Nephron (organoid): ENCODE data around the gene DGKI.

ENCODE experiments used
- H3K27ac Mint-ChIP-seq, 3 experiments: 2 replicates each; pipeline ENCODE4 v1.8.0; 2020; ENCODE audit warnings: mixed read lengths in 3 of 3, mild to moderate bottlenecking in 2 of 3, moderate library complexity in 1 of 3
- H3K27me3 Mint-ChIP-seq: 2 replicates; pipeline ENCODE4 v1.8.0; 2021; ENCODE audit warnings: low read depth, mild to moderate bottlenecking, moderate library complexity, mixed read lengths
- H3K36me3 Mint-ChIP-seq: 2 replicates; pipeline ENCODE4 v1.8.0; 2020; ENCODE audit warnings: low read depth, mixed read lengths
- H3K4me1 Mint-ChIP-seq: 2 replicates; pipeline ENCODE4 v1.8.0; 2020; ENCODE audit warnings: mixed read lengths
- H3K4me3 Mint-ChIP-seq, 3 experiments: 2 replicates each; pipeline ENCODE4 v1.8.0; 2020; ENCODE audit warnings: mild to moderate bottlenecking in 3 of 3, mixed read lengths in 3 of 3, moderate library complexity in 2 of 3
- H3K9me3 Mint-ChIP-seq: 2 replicates; pipeline ENCODE4 v1.8.0; 2020; ENCODE audit warnings: mixed read lengths
- TF ChIP-seq, protein P1 (sequence below), 3 experiments: fragments of 200-600 bp; sonication (generic); IDR thresholded peaks; one replicate each; pipeline ENCODE4 v1.5.0; 2021; ENCODE audit warnings: antibody characterized with exemption in 3 of 3; ENCODE audit not compliant: unreplicated experiment in 3 of 3

DGKI gene

DNA sequence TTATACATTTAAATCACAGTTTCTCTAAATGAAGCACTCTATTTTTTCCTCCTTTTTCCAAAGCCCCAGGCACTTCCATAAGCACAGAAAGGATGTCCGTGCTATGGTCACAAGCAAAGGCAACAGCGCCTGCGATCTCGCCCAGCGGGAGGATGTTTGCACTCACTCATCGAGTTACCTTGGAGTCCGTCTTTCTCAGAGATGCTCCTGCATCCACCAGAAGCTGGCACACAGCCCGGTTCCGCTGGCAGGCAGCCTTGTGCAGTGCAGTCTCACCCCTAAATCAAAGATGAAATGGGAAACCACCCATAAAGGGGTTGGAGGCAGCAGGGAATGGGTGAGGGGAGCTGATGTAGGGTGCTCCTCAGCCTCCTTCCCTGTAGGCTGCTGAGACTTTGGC is 451.4 kb downstream of the DGKI start:
- peaks cover 3% of the 10 kb centered on the region for H3K27me3 Mint-ChIP-seq
- H3K9me3 Mint-ChIP-seq, result no peaks in the 10 kb centered on the region
- no peaks in the 10 kb centered on the region for H3K36me3 Mint-ChIP-seq
- no peak overlapping the region for H3K4me3 Mint-ChIP-seq
- TF ChIP-seq, protein P1, sequence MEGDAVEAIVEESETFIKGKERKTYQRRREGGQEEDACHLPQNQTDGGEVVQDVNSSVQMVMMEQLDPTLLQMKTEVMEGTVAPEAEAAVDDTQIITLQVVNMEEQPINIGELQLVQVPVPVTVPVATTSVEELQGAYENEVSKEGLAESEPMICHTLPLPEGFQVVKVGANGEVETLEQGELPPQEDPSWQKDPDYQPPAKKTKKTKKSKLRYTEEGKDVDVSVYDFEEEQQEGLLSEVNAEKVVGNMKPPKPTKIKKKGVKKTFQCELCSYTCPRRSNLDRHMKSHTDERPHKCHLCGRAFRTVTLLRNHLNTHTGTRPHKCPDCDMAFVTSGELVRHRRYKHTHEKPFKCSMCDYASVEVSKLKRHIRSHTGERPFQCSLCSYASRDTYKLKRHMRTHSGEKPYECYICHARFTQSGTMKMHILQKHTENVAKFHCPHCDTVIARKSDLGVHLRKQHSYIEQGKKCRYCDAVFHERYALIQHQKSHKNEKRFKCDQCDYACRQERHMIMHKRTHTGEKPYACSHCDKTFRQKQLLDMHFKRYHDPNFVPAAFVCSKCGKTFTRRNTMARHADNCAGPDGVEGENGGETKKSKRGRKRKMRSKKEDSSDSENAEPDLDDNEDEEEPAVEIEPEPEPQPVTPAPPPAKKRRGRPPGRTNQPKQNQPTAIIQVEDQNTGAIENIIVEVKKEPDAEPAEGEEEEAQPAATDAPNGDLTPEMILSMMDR (IDR thresholded peaks at IDR 0.05; ENCODE audit: unreplicated experiment in 3 of 3), result no peak
- peak overlapping the region in 2 of 3 experiments; percentile 39 to 65 for H3K27ac Mint-ChIP-seq
- peaks cover 11% of the 10 kb centered on the region for H3K4me1 Mint-ChIP-seq

DNA sequence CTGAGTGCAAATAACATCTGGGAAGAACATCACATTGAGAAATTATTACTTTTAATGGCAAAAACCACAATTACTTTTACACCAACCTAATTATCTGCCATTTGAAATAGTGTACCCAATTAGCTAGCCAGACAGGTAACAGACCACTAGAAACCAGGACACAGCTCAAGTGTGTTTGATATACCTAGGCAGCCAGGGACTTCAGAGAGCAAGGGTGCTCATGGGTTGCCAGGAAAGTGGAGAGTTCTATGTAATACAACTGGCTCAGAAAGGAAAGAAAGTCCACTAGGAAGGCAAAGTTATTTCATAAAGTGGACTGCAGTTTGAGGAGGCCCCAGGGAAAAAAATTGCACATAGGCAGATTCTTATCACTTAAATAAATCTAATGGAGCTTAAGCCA is 453.2 kb downstream of the DGKI start:
- H3K27ac Mint-ChIP-seq, result no peak overlapping the region
- no peaks in the 10 kb centered on the region for H3K36me3 Mint-ChIP-seq
- TF ChIP-seq, protein P1 (IDR thresholded peaks at IDR 0.05; ENCODE audit: unreplicated experiment in 3 of 3), result no peak
- H3K27me3 Mint-ChIP-seq, result peaks cover 3% of the 10 kb centered on the region
- no peaks in the 10 kb centered on the region for H3K9me3 Mint-ChIP-seq
- peaks cover 11% of the 10 kb centered on the region for H3K4me1 Mint-ChIP-seq
- no peak overlapping the region for H3K4me3 Mint-ChIP-seq

DNA sequence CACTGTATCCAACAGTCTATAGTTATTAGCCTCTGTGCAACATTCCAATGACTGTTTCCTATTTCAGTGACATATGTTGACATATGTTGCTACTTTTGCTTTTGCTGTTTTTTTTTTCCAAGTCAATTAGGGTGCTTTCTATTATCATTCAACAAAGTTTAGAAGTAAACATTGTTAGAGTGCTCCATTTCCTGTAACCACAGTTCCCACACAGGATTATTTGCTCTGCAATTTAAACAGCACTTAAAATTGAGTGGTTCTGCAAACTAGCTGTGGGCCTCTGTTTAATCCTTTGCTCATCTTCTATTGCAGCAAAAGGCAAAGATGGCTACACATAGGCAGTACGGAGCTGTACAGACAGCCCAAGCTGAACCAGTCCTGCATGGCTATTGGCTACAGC is 456.7 kb downstream of the DGKI start:
- TF ChIP-seq, protein P1 (IDR thresholded peaks at IDR 0.05; ENCODE audit: unreplicated experiment in 3 of 3), result no peak
- no peaks in the 10 kb centered on the region for H3K4me1 Mint-ChIP-seq

DNA sequence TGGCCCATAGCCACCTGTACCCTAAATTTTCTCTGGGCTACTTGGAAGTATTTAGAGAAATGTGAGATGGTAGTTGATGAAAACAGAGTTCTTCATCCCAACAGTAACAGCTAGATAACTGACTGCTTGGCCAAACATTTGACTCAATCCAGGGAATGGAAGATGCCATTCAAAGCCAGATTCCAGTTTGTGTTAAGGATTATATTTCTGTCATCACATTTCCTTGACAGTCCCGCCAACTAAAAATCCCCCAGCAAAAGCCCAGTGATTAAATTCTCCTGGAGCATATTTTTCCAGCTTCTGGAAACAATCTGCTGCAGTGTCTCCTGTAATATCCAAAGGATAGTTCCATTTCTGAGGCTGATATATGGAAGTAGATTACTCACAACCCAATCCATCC is 457.9 kb downstream of the DGKI start:
- H3K9me3 Mint-ChIP-seq, result no peaks in the 10 kb centered on the region
- no peak overlapping the region for H3K27ac Mint-ChIP-seq
- TF ChIP-seq, protein P1 (IDR thresholded peaks at IDR 0.05; ENCODE audit: unreplicated experiment in 3 of 3), result no peak
- H3K36me3 Mint-ChIP-seq, result no peaks in the 10 kb centered on the region
- H3K27me3 Mint-ChIP-seq, result no peaks in the 10 kb centered on the region
- H3K4me3 Mint-ChIP-seq, result no peak overlapping the region
- no peaks in the 10 kb centered on the region for H3K4me1 Mint-ChIP-seq

More for the DNA sequence above, 456.7 kb downstream of the DGKI start:
- Mint-ChIP-seq H3K36me3 (no peaks in the 10 kb centered on the region), H3K4me3 (no peak overlapping the region), H3K27ac (no peak overlapping the region), H3K9me3 (no peaks in the 10 kb centered on the region), H3K27me3 (no peaks in the 10 kb centered on the region)

DNA sequence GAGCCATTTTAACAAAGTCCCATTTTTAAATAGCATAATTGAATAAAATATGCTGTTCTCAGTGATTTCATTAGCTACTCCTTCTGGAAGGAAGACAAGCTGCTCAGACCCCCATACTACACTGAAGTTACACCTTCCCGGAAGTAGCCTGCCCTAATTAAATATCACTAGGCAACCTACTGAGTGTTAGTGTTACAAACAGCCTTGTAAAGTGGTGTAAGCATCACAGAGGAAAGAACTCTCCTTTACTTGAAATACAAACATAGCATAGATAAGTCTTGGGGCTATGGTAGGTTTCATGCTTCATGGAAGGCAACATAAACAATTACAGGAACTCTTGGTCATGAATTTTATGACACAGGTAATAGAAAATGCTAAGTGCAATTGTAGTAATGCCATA is 459.8 kb downstream of the DGKI start:
- no peaks in the 10 kb centered on the region for H3K27me3 Mint-ChIP-seq
- H3K4me3 Mint-ChIP-seq, result no peak overlapping the region
- no peaks in the 10 kb centered on the region for H3K36me3 Mint-ChIP-seq
- TF ChIP-seq, protein P1 (IDR thresholded peaks at IDR 0.05; ENCODE audit: unreplicated experiment in 3 of 3), result no peak
- H3K9me3 Mint-ChIP-seq, result no peaks in the 10 kb centered on the region
- no peaks in the 10 kb centered on the region for H3K4me1 Mint-ChIP-seq
- no peak overlapping the region for H3K27ac Mint-ChIP-seq

DNA sequence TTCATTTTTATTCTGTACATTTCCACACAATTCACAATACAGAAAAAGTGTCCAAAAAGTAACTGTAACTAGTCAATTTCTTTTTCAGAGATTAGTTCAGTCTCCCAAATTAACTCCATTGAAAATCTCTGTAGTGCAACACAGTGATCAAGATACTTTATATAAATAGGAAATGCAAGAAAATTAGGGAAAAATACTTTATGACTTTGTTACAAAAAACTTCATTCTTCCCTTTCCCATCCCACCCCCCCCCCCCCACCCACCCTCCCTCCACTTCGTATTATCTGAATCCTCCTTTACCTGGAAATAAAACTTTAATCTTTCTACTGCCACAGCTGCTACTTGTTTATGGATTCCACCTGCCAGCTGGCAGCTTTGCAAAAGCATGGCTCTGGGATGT is 465.7 kb downstream of the DGKI start:
- Mint-ChIP-seq H3K9me3 (peaks cover 7% of the 10 kb centered on the region), H3K27ac (no peak overlapping the region), H3K36me3 (no peaks in the 10 kb centered on the region), H3K4me1 (no peaks in the 10 kb centered on the region), H3K4me3 (no peak overlapping the region), H3K27me3 (no peaks in the 10 kb centered on the region)
- TF ChIP-seq, protein P1 (IDR thresholded peaks at IDR 0.05; ENCODE audit: unreplicated experiment in 3 of 3), result no peak
